Neural progenitor cell (in vitro differentiated cells): Measurements from ENCODE around the gene OR10K2.

Source experiments
- CTCF ChIP-seq: fragments of 200-600 bp; sonication (generic); IDR thresholded peaks from 2 replicates; pipeline ENCODE4 v1.5.1; 2017; ENCODE audit warnings: antibody characterized with exemption, mild to moderate bottlenecking
- EZH2 ChIP-seq: fragments of 200-600 bp; sonication (generic); IDR thresholded peaks from 2 replicates; pipeline ENCODE4 v1.6.1; 2017; ENCODE audit warnings: antibody characterized with exemption, mild to moderate bottlenecking, moderate library complexity
- EZH2phosphoT487 ChIP-seq: fragments of 200-600 bp; sonication (generic); IDR thresholded peaks from 2 replicates; pipeline ENCODE4 v1.6.1; 2017; ENCODE audit warnings: antibody characterized with exemption

- TF ChIP-seq CTCF (no peak), EZH2 (no peak), EZH2phosphoT487 (no peak)
These were observed 45.9 kb upstream of the OR10K2 start, which contains the start of gene OR10R2 for GRCh38 chr1:158471920-158472319.
